GM21737 (cell line): ENCODE data around the gene C4orf33.
"Not testable (repeated sequence)": the region's sequence is repeated elsewhere in the genome, so short reads cannot be mapped to it uniquely, and the experiment has no call there.

ENCODE experiments used
- ATAC-seq: cut with Tn5 transposase; IDR thresholded peaks from one replicate; pipeline ENCODE4 v1.9.1; 2021; ENCODE audit warnings: mild to moderate bottlenecking, moderate library complexity; ENCODE audit not compliant: unreplicated experiment

C4orf33 gene

DNA sequence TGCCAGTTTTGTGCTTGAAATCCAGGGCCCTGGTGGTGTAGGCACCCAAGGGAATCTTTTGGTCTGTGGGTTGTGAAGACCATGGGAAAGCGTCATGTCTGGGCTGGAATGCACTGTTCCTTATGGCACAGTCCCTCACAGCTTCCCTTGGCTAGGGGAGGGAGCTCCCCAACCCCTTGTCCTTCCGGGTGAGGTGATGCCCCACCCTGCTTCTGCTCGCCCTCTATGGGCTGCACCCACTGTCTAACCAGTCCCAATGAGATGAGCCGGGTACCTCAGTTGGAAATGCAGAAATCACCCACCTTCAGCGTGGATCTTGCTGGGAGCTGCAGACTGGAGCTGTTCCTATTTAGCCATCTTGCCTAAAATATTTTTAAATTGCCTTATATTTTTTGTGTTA, 30.7 kb downstream of the C4orf33 start:
- ATAC-seq = not testable (repeated sequence)

GRCh38 chr4:129129143-129129542, 33.2 kb downstream of the C4orf33 start:
- no peak for ATAC-seq

DNA sequence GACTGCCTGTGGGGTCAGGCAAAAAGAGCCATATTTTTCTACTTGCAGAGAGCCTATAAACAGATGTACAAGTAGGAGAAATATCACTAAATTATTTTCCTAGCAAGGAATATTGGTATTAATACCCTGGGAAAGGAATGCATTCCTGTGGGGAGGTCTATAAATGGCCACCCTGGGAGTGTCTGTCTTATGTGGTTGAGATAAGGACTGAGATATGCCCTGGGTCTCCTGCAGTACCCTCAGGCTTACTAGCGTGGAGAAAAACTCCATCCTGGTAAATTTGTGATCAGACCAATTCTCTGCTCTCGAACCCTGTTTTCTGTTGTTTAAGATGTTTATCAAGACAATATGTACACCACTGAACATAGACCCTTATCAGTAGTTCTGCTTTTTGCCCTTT, 35.4 kb downstream of the C4orf33 start:
- no peak for ATAC-seq

DNA sequence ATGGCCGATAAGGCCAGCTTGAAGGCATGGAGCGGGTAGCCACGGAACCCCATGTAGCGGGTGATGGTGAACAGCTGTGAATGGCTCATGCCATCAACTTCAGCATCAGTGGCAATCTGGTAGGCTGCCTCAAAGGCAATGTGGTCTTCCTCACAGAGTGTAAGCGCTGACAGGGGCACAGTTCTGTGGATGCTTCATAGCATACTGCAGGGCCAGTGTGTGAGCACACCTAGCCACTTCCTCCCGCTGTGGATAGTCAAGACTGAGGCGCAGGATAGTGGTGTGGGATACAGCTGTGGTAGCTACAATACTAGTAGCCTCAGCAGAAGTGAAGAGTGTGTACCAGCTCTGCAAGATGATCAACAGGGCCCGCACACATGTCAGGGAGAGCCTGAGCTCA, 40.5 kb downstream of the C4orf33 start:
- no peak for ATAC-seq

DNA sequence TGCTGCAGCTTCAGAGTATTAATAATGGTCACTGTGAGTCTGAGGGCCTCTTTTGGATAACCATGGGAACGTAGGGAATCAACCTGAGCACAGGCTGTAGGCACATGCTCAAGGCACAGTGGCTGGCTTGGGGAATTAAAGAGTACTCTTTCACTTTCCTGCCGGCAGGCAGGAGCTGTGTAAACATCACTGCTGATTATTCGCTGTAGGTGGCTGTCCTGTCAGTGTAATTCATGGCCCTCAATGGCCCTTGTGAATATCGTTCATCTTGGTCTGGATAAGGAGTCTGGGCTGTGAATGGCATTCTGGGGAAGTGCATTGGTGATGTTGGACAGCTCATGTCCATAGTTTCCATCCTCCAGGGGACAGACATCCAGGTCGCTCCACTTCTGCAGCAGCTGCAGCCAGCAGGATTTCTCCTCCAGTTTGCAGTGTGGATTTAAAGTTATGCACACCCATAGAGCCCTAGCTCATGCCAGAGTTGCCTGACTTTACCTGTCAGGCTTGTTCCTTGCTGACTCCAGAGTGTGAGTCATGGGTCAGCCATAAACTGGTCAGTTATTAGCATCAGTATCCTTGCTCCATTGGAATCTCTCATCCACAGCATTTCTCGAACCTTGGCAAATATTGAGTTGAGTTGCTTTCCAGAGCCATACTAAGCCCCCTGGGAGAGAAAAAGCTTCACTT, 43.0 kb downstream of the C4orf33 start:
- ATAC-seq = no peak

DNA sequence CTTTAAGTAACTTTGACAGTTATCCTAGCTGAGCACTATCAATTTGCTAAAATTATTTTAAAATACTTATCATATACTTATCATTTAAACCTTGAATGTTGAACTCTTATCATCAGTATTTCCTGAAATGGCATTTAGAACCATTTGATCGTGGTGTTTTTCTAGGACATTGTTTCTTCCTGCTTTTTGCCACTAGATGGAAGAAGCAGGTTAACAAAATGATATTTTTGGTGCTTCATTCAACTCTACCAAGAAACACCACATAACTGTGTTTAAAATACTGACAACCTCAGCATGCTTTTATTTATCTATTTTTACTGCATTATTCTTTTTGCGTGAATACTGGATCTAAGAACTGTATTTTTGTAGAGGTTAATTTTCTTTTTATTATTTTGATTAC, 44.6 kb downstream of the C4orf33 start:
- no peak for ATAC-seq

- ATAC-seq = no peak
These were observed 47.4 kb downstream of the C4orf33 start for GRCh38 chr4:129143359-129143758.

GRCh38 chr4:129144755-129145206, 48.8 kb downstream of the C4orf33 start:
- ATAC-seq = no peak

DNA sequence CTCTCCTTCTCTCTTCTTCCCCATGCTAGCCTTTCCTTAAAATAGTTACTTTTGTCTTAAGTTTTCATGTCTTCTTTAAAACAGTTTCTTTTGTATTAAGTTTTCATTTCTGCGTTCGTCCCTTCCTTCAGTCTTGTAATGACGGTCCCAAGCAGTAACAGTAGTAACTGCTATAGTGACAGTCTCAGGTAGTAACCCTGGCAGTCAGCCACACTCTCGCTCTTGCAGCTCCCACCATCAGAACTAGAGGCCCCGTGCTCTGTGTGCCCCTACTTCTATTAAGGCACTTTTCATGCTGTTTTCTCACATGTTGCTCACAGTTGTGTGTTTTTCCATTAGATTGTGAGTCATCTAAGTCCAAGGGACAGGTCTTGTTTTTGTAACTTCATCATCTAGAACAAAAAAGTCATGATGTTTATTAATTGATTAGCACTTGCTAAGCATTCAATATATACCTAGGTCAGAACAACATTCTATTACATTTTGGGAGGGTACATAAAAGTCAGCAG, 49.3 kb downstream of the C4orf33 start:
- ATAC-seq = no peak

DNA sequence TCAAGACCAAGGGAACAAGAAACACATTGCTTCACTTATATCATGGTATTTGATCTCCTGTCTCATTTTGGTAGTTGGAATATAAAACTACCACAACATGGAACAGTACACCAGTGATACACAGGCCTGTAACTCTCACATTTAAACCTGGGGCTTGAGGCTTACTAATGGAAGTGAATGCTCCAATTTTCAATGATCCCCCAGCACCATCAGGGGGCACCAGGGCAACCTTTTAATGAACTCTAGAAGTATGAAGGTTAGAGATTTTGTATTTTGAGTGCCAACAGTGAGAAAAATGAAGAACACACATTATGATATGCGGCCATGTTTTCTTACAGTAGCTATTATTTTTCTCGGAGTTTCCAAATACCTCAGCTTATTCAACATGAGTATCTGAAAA, 50.7 kb downstream of the C4orf33 start:
- no peak for ATAC-seq

DNA sequence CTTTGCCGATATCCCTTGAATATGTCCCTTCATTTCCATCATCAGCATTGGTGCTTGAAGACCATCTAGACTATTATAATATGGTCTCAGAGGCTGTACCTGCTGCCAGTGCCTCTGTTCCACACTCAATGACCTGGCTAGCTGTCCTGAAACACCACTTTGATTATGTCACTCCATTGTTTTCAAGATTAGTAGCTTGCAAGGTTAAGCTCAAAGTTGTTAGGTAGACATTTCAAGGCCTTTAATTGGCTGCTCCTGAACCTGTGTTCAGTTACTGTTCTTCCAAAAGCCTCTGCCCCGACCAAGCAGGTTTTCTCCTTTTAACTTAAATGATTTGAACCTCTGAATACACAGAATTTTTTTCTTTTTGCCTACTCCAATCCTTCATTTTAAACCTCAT, 52.9 kb downstream of the C4orf33 start:
- no peak for ATAC-seq

DNA sequence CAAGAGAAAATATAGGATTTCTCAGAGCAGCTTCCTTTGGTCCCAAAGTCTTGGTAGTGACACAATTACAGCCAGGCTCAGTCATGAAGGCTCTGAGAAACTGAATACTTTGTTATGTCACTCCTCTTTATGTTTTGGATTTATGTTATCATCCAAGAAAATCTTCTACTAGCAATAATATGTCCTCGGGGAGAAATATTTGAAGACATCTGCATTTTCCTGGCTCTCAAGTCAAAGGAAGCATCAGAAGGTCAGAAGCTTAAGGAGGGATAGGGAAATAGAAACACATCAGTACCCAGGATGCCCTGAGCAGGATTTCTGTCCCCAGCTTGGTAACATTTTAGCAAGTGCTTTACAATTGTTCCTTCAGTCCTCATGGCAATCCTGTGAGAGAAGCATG, 54.0 kb downstream of the C4orf33 start:
- no peak for ATAC-seq

DNA sequence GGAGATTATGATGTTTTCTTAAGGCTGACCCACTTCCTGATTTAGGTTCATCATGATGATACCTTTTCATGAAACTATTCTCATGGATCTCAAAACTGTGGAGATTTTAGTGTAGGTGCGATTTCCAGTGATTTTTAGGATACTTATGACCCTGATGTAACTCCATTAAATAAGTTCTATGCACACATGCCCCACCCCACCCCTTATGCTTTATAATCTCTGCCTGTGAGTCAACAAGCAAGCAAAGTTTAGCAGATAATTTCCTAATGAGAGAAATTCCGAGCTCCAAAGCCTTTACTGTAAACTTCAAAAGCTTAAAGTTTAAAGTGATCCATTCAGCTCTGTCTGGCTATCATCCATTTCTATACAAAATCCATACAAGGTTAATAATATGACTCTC, 56.4 kb downstream of the C4orf33 start:
- no peak for ATAC-seq

DNA sequence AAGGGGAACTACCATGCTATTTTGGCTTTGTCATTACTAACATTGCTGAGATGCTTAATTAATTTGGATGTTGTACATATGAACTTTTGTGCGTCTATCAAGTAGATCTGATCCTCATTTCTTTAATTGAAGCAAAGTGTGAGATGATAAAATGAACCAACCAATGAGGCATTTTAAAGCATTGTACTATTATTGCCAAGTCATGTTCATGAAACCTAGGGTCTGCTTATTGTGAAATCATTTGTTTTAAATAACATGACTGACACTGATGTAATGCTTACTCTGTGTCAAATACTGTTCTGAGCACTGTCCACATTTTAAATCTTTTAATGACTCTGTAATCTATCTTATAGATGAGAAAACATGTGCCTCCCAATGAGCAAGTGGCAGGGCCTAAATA, 57.7 kb downstream of the C4orf33 start:
- no peak for ATAC-seq

DNA sequence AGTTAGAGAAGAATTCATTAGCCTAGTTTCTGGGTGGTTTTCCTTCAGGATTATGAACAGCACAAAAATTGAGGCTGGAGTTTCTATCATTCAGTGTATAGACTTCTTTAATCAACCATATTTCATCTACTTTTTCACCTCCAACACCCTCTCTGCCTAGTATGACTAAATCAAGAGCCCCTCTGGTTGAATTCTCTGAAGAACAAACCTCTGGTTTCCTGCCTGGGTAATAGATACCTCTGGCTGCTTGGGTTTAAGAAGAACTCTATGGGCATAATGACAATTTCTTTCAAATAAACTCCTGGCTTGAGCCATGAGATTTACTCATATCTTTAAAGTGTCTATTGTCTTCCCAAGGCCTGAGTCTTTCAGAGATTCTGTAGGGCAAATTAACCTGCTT, 66.5 kb downstream of the C4orf33 start:
- no peak for ATAC-seq

- ATAC-seq = no peak
These were observed 67.5 kb downstream of the C4orf33 start for GRCh38 chr4:129163427-129163826.

DNA sequence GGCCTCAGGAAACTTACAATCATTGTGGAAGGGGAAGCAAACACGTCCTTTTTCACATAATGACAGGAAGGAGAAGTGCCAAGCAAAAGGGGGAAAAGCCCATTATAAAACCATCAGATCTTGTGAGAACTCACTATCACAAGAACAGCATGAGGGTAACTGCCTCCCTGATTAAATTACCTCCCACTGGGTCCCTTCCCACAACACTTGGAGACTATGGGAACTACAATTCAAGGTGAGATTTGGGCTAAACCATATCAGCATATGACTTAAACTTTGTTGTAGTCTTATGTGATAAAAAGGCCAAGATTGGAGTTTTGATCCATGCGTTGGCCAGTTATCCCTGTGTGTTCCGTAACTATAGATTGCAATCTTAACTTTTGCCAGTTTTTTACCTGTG, 68.3 kb downstream of the C4orf33 start:
- no peak for ATAC-seq
